H1 (cell line): Measurements from ENCODE around the gene NFATC1. TPM values are rescaled to one million over a fixed set of nuclear protein-coding genes. Genes with fewer than 3 reads are reported as not detected.

Source experiments
- CTCF ChIA-PET: fragments of 300-600 bp; sonication (Branson Sonifier 250); formaldehyde crosslinking; loops from one replicate; lab custom pipeline; 2021; ENCODE audit not compliant: partially characterized antibody; lab: Charles Lee
- POLR2A ChIA-PET: fragments of 300-600 bp; sonication (Branson Sonifier 250); formaldehyde crosslinking; loops from one replicate; lab custom pipeline; 2021; ENCODE audit warnings: inconsistent platforms; ENCODE audit not compliant: partially characterized antibody; lab: Charles Lee
- DNase-seq, 2 experiments: peaks; one replicate each; pipeline versions ENCODE4 v3.0.0 to v3.0.0-alpha.2; 2010 to 2022; ENCODE audit warnings: low spot score in 2 of 2, low read depth in 1 of 2, mixed read lengths in 1 of 2
- FAIRE-seq: peaks from 2 replicates; lab custom pipeline; 2011; peaks lifted over from hg19 to GRCh38; lab: Jason Lieb, UNC
- H2AFZ ChIP-seq: 2 replicates; pipeline ENCODE4 v1.8.1; 2012; ENCODE audit warnings: low read length, inconsistent platforms
- H2AK5ac ChIP-seq: 2 replicates; pipeline ENCODE4 v1.6.1; 2013; ENCODE audit warnings: low read depth, low read length
- H2BK120ac ChIP-seq: replicated peaks from 2 replicates; pipeline ENCODE3; 2013; ENCODE audit warnings: low read depth, low read length, inconsistent platforms
- H2BK12ac ChIP-seq: 2 replicates; pipeline ENCODE4 v1.6.1; 2013; ENCODE audit warnings: low read depth, low read length
- H2BK15ac ChIP-seq: 2 replicates; pipeline ENCODE4 v1.6.1; 2013; ENCODE audit warnings: low read length
- H2BK20ac ChIP-seq: 2 replicates; pipeline ENCODE4 v1.6.1; 2013; ENCODE audit warnings: low read length
- H2BK5ac ChIP-seq: 2 replicates; pipeline ENCODE4 v1.6.1; 2013; ENCODE audit warnings: low read depth, low read length
- H3K14ac ChIP-seq: 2 replicates; pipeline ENCODE4 v1.6.1; 2013; ENCODE audit warnings: inconsistent platforms; ENCODE audit not compliant: insufficient read length
- H3K18ac ChIP-seq: 2 replicates; pipeline ENCODE4 v1.6.1; 2013; ENCODE audit warnings: low read length; ENCODE audit errors: extremely low read depth
- H3K23ac ChIP-seq: 2 replicates; pipeline ENCODE4 v1.6.1; 2013; ENCODE audit warnings: inconsistent platforms; ENCODE audit not compliant: insufficient read length
- H3K23me2 ChIP-seq: 2 replicates; pipeline ENCODE4 v1.6.1; 2013; ENCODE audit warnings: low read depth, low read length
- H3K27ac ChIP-seq: 2 replicates; pipeline ENCODE4 v1.6.1; 2011; ENCODE audit warnings: low read depth, low read length, inconsistent platforms
- H3K27me3 ChIP-seq, 4 experiments: replicated peaks in 1 of 4; 1 replicate in 1 of 4; 2 replicates in 3 of 4; pipeline versions ENCODE4 v1.6.1 to v1.8.1; 2011 to 2013; ENCODE audit warnings: low read length in 3 of 4, mild to moderate bottlenecking in 3 of 4, inconsistent platforms in 2 of 4, mixed read lengths in 2 of 4, moderate library complexity in 1 of 4; ENCODE audit not compliant: control insufficient read depth in 3 of 4, insufficient read depth in 3 of 4; ENCODE audit errors: extremely low read depth in 1 of 4
- H3K36me3 ChIP-seq, 4 experiments: 2 replicates each; pipeline versions ENCODE4 v1.6.1 to v1.8.1; 2011 to 2013; ENCODE audit warnings: mild to moderate bottlenecking in 4 of 4, low read length in 3 of 4, moderate library complexity in 2 of 4, control low read depth in 1 of 4, inconsistent platforms in 1 of 4; ENCODE audit not compliant: insufficient read depth in 4 of 4, control insufficient read depth in 2 of 4
- H3K4ac ChIP-seq: replicated peaks from 2 replicates; pipeline ENCODE3; 2013; ENCODE audit warnings: low read length, low read depth, mixed read lengths, inconsistent platforms; ENCODE audit not compliant: insufficient read length
- H3K4me1 ChIP-seq, 4 experiments: replicated peaks in 1 of 4; 1 replicate in 1 of 4; 2 replicates in 3 of 4; pipeline versions ENCODE4 v1.6.1 to v1.8.1; 2011 to 2013; ENCODE audit warnings: low read length in 3 of 4, inconsistent platforms in 2 of 4, mixed read lengths in 1 of 4; ENCODE audit not compliant: insufficient read depth in 4 of 4, control insufficient read depth in 3 of 4
- H3K4me2 ChIP-seq, 2 experiments: 2 replicates each; pipeline versions ENCODE4 v1.6.1 to v1.8.1; 2011 to 2013; ENCODE audit warnings: low read depth in 2 of 2, low read length in 2 of 2, control low read depth in 1 of 2, inconsistent platforms in 1 of 2, mild to moderate bottlenecking in 1 of 2; ENCODE audit not compliant: insufficient read depth in 1 of 2
- H3K4me3 ChIP-seq, 4 experiments: fragments of 200-600, 300-600 bp in 1 of 4; sonication (generic), shearing (Covaris generic), sonication (Bioruptor Twin) in 1 of 4; 2 replicates each; pipeline versions ENCODE4 v1.5.1 to v1.8.1; 2011 to 2016; ENCODE audit warnings: low read length in 4 of 4, low read depth in 3 of 4, control low read depth in 2 of 4, inconsistent platforms in 2 of 4, mild to moderate bottlenecking in 2 of 4, mixed read lengths in 1 of 4, moderate library complexity in 1 of 4; ENCODE audit not compliant: insufficient read depth in 2 of 4; ENCODE audit errors: extremely low read depth in 1 of 4
- H3K56ac ChIP-seq: replicated peaks from 2 replicates; pipeline ENCODE3; 2013; ENCODE audit warnings: low read depth, mild to moderate bottlenecking, mixed read lengths, low read length, inconsistent platforms; ENCODE audit not compliant: insufficient read length
- H3K79me1 ChIP-seq: 2 replicates; pipeline ENCODE4 v1.6.1; 2013; ENCODE audit warnings: low read depth, low read length, control low read depth
- H3K79me2 ChIP-seq, 2 experiments: 2 replicates each; pipeline versions ENCODE4 v1.6.1 to v1.8.1; 2012 to 2013; ENCODE audit warnings: low read length in 2 of 2, mild to moderate bottlenecking in 2 of 2, inconsistent platforms in 1 of 2; ENCODE audit not compliant: insufficient read depth in 2 of 2, control insufficient read depth in 1 of 2
- H3K9ac ChIP-seq, 4 experiments: replicated peaks in 1 of 4; 1 replicate in 1 of 4; 2 replicates in 3 of 4; pipeline versions ENCODE4 v1.6.1 to v1.8.1; 2011 to 2013; ENCODE audit warnings: low read depth in 3 of 4, low read length in 3 of 4, control low read depth in 2 of 4, mild to moderate bottlenecking in 2 of 4, moderate library complexity in 2 of 4, inconsistent platforms in 1 of 4; ENCODE audit errors: extremely low read depth in 1 of 4
- H3K9me3 ChIP-seq, 2 experiments: 2 replicates each; pipeline versions ENCODE4 v1.6.1 to v1.8.1; 2012 to 2013; ENCODE audit warnings: mild to moderate bottlenecking in 2 of 2, moderate library complexity in 2 of 2, control low read depth in 1 of 2, inconsistent platforms in 1 of 2, low read depth in 1 of 2, low read length in 1 of 2, mixed read lengths in 1 of 2; ENCODE audit not compliant: insufficient read depth in 2 of 2
- H4K20me1 ChIP-seq, 2 experiments: replicated peaks in 1 of 2; 2 replicates each; pipeline versions ENCODE3 to v1.8.1; 2011 to 2013; ENCODE audit warnings: inconsistent platforms in 2 of 2, low read length in 2 of 2, mild to moderate bottlenecking in 1 of 2; ENCODE audit not compliant: insufficient read depth in 2 of 2, control insufficient read depth in 1 of 2
- H4K5ac ChIP-seq: 2 replicates; pipeline ENCODE4 v1.6.1; 2013; ENCODE audit warnings: low read length, low read depth, mixed read lengths, inconsistent platforms; ENCODE audit not compliant: insufficient read length
- H4K8ac ChIP-seq: 2 replicates; pipeline ENCODE4 v1.8.0; 2013; ENCODE audit warnings: mild to moderate bottlenecking, moderate library complexity, low read length, inconsistent platforms; ENCODE audit not compliant: insufficient read depth; ENCODE audit errors: extremely low read depth
- H4K91ac ChIP-seq: replicated peaks from 2 replicates; pipeline ENCODE3; 2013; ENCODE audit warnings: low read length, mixed read lengths, inconsistent platforms; ENCODE audit not compliant: insufficient read length
- CBX8 ChIP-seq: fragments of 300-800, 300-1000 bp; sonication (generic); IDR thresholded peaks from 2 replicates; pipeline ENCODE4 v1.7.1; 2016; ENCODE audit warnings: low read depth, low read length, borderline replicate concordance
- WGBS, 2 experiments: shearing (Covaris generic) in 1 of 2; methylation state at CpG; one replicate each; pipeline versions ENCODE4 v1.1.6 to v1.1.7; 2013 to 2015; ENCODE audit warnings: low lambda C conversion rate in 2 of 2, mixed read lengths in 2 of 2, inconsistent platforms in 1 of 2, low coverage in 1 of 2, missing lambda C conversion rate in 1 of 2; ENCODE audit not compliant: insufficient replicate concordance in 2 of 2, insufficient coverage in 1 of 2, insufficient read length in 1 of 2; ENCODE audit errors: extremely low coverage in 1 of 2, missing lambda C conversion rate in 1 of 2; 5-methylcytosine and 5-hydroxymethylcytosine counted together
- polyA plus RNA-seq, 7 experiments: library from polyadenylated mRNA; depleted of rRNA in 3 of 7; stranded (reverse) in 5 of 7; unstranded in 2 of 7; fragments of >200 nt in 5 of 7; fragments of 200-250 nt in 2 of 7; gene quantifications; 1 replicate in 5 of 7; 2 replicates in 1 of 7; 4 replicates in 1 of 7; pipeline versions ENCODE4 v1.2.1 to v1.2.3, GENCODE V29; 2011 to 2013; ENCODE audit warnings: missing spikeins in 2 of 7, mixed read lengths in 2 of 7
- total RNA-seq: library from RNA; stranded (reverse); fragmentation: NEBNext Ultra II Directional; extraction: Animal tissue kit (Norgen Biotek cat#: 25700); gene quantifications from 2 replicates; pipeline ENCODE4 v1.2.1, GENCODE V29; 2021

The NFATC1 gene
- total and polyA plus RNA-seq, 2 of the 8 experiments (the other 6 are each of a cell fraction or from before 2014, with no cell fraction given), result 2.0 to 6.6 TPM

DNA sequence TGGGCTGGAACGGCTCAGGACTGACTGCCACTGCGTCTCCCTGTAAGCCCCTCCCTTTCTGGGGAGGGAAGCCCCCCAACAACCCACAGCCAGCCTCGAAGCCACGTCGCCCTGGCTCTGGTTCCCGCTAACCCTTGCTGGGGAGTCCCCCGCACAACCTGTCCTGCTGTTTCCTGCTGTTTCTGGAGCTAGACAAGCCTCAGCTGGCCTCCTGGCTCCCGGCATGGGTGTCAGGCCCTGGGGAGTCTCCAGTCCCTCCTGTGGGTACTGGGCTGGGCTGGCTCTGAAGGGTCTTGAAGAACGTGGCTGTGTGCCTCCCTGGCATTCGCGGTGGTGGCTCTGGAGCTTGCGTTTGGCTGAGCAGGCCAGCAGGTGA is 20.9 kb downstream of the NFATC1 start:
- POLR2A ChIA-PET, result no interaction called here
- Histone ChIP-seq H2AK5ac (no peak overlapping the region), H4K5ac (no peak overlapping the region), H3K23me2 (no peaks in the 10 kb centered on the region), H3K27me3 (no peaks in the 10 kb centered on the region), H3K9me3 (no peaks in the 10 kb centered on the region), H3K14ac (no peak overlapping the region), H4K20me1 (no peaks in the 10 kb centered on the region), H3K79me1 (peaks cover 2% of the 10 kb centered on the region; the same call in 1 of the 2 replicates), H3K56ac (no peak overlapping the region), H3K4me1 (peaks cover 0 to 4% (median 0%) of the 10 kb centered on the region in 4 experiments; a peak in 2 of 7 replicates), H3K36me3 (no peaks in the 10 kb centered on the region; a peak in 1 of 8 replicates), H2BK5ac (no peak overlapping the region), H3K27ac (no peak overlapping the region), H2BK20ac (no peak overlapping the region), H3K79me2 (no peaks in the 10 kb centered on the region), H4K91ac (no peak overlapping the region), H4K8ac (no peak overlapping the region), H3K4me3 (no peak overlapping the region), H3K4me2 (no peak overlapping the region), H2BK15ac (no peak overlapping the region), H3K18ac (no peak overlapping the region), H2BK12ac (no peak overlapping the region), H3K9ac (no peak overlapping the region), H3K23ac (no peak overlapping the region), H2AFZ (no peak overlapping the region), H2BK120ac (no peak overlapping the region), H3K4ac (no peak overlapping the region)
- DNase-seq (no peak), FAIRE-seq (no peak)
- WGBS, 2 experiments, result 89% methylated on average over 12 of the region's 12 CpGs; no CpG with 5 or more reads in 1 of the 2 experiments
- CTCF ChIA-PET, result interaction anchor here (1.0 kb wide), 1 partner anchor 111 kb away, joined by 6 read pairs; no protein-coding TSS in a partner anchor
- no peak for TF ChIP-seq CBX8
